ENCODE data around the gene KCNG4.

DNA sequence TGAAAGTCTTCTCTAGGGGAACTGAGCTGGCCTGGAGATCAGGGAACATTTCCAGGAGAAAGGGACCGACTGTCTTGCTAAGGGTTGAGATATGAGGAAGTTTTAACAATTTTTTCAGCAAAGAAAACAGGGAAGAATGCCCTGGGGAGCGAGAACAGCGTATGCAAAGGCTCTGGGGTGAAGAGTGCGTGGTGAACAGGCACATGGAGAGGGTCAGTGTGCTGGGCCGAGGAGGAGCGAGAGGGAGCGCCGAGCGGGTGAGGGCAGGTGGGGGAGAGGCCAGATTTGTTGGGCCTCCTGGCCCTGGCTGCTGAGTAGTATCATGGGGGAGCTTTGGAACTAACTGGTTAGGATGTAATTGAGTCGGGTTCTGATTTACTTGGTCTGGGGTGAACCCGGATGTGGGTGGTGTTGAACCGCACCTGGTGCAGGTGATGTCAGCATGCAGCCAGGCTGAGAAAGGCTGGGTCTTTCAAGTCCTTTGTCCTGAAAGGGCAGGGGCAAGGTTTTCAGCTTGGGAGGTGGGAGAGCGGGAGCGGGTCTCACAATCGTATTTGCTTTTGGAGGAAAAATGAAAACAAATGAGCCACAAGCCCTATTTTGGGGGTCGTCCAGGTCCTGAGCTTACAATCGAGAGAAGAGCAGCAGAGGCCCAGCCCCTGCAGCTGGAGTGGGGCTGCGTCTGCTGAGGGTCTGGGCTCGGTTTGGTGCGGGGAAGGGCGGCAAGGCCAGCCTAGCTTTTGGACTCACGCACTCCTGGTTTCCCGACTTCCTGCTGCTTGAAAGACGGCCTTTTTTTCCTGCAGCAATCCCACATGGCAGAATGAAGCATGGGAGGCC lies 43.7 kb upstream of the KCNG4 start:
- no peak for TF ChIP-seq POLR2A (IDR thresholded peaks at IDR 0.05; ENCODE audit: low read depth, low read length)
- TF ChIP-seq, protein P1, sequence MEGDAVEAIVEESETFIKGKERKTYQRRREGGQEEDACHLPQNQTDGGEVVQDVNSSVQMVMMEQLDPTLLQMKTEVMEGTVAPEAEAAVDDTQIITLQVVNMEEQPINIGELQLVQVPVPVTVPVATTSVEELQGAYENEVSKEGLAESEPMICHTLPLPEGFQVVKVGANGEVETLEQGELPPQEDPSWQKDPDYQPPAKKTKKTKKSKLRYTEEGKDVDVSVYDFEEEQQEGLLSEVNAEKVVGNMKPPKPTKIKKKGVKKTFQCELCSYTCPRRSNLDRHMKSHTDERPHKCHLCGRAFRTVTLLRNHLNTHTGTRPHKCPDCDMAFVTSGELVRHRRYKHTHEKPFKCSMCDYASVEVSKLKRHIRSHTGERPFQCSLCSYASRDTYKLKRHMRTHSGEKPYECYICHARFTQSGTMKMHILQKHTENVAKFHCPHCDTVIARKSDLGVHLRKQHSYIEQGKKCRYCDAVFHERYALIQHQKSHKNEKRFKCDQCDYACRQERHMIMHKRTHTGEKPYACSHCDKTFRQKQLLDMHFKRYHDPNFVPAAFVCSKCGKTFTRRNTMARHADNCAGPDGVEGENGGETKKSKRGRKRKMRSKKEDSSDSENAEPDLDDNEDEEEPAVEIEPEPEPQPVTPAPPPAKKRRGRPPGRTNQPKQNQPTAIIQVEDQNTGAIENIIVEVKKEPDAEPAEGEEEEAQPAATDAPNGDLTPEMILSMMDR (IDR thresholded peaks at IDR 0.05; ENCODE audit: extremely low read depth in 1 of 2, insufficient read depth in 1 of 2, low read depth in 1 of 2, low read length in 2 of 2) = no peak
- no peak for TF ChIP-seq FOS (IDR thresholded peaks at IDR 0.05; ENCODE audit: borderline replicate concordance, insufficient read depth, low read length)
- no peak for TF ChIP-seq JUN (IDR thresholded peaks at IDR 0.05; ENCODE audit: borderline replicate concordance, insufficient read depth, insufficient read length, low read depth)
- TF ChIP-seq, protein P2, sequence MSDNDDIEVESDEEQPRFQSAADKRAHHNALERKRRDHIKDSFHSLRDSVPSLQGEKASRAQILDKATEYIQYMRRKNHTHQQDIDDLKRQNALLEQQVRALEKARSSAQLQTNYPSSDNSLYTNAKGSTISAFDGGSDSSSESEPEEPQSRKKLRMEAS (IDR thresholded peaks at IDR 0.05; ENCODE audit: insufficient read depth, insufficient read length) = no peak
